H9 (cell line): ENCODE measurements around the gene MROH7. TPM values are rescaled to one million over a fixed set of nuclear protein-coding genes. Genes with fewer than 3 reads are reported as not detected.

ENCODE experiments used
- DNase-seq: peaks from one replicate; pipeline ENCODE4 v3.0.0-alpha.2; 2017
- H2AFZ ChIP-seq: one replicate; pipeline ENCODE4 v1.6.1; 2013; ENCODE audit warnings: mild to moderate bottlenecking, low read length, control low read depth, moderate library complexity
- H2AK5ac ChIP-seq: 2 replicates; pipeline ENCODE4 v1.6.1; 2013; ENCODE audit warnings: low read length, control low read depth, mixed read lengths; ENCODE audit not compliant: insufficient read length
- H2BK120ac ChIP-seq: one replicate; pipeline ENCODE4 v1.6.1; 2013; ENCODE audit warnings: low read depth, mild to moderate bottlenecking, low read length, control low read depth, inconsistent platforms; ENCODE audit not compliant: poor library complexity, severe bottlenecking
- H2BK12ac ChIP-seq: 2 replicates; pipeline ENCODE4 v1.6.1; 2013; ENCODE audit warnings: low read length, control low read depth, mixed read lengths, low read depth; ENCODE audit not compliant: insufficient read length
- H2BK15ac ChIP-seq: 2 replicates; pipeline ENCODE4 v1.6.1; 2013; ENCODE audit warnings: low read depth, low read length, control low read depth
- H2BK20ac ChIP-seq: one replicate; pipeline ENCODE4 v1.6.1; 2013; ENCODE audit warnings: low read depth, mild to moderate bottlenecking, low read length, control low read depth, inconsistent platforms; ENCODE audit not compliant: poor library complexity, severe bottlenecking
- H2BK5ac ChIP-seq: 2 replicates; pipeline ENCODE4 v1.6.1; 2013; ENCODE audit warnings: low read length, control low read depth, mixed read lengths; ENCODE audit not compliant: insufficient read length
- H3K14ac ChIP-seq: 2 replicates; pipeline ENCODE4 v1.6.1; 2013; ENCODE audit warnings: low read length, control low read depth; ENCODE audit not compliant: insufficient read depth
- H3K18ac ChIP-seq: 2 replicates; pipeline ENCODE4 v1.6.1; 2013; ENCODE audit warnings: low read depth, mild to moderate bottlenecking, mixed read lengths, low read length, control low read depth; ENCODE audit not compliant: insufficient read length
- H3K23ac ChIP-seq: 2 replicates; pipeline ENCODE4 v1.6.1; 2013; ENCODE audit warnings: low read length, control low read depth, mixed read lengths, low read depth; ENCODE audit not compliant: insufficient read length
- H3K23me2 ChIP-seq: 2 replicates; pipeline ENCODE4 v1.6.1; 2013; ENCODE audit warnings: low read depth, mild to moderate bottlenecking, mixed read lengths, low read length, control low read depth; ENCODE audit not compliant: insufficient read length, poor library complexity, severe bottlenecking
- H3K27ac ChIP-seq: 2 replicates; pipeline ENCODE4 v1.5.1; 2013; ENCODE audit warnings: low read length, control low read depth, mixed read lengths, low read depth; ENCODE audit not compliant: insufficient read length
- H3K27me3 ChIP-seq: 2 replicates; pipeline ENCODE4 v1.6.1; 2013; ENCODE audit warnings: low read length, control low read depth, inconsistent platforms; ENCODE audit not compliant: insufficient read depth
- H3K4ac ChIP-seq: 2 replicates; pipeline ENCODE4 v1.6.1; 2013; ENCODE audit warnings: low read depth, mild to moderate bottlenecking, control low read depth, inconsistent platforms, low read length, moderate library complexity
- H3K4me1 ChIP-seq: 2 replicates; pipeline ENCODE4 v1.6.1; 2013; ENCODE audit warnings: low read length, control low read depth, inconsistent platforms; ENCODE audit not compliant: insufficient read depth
- H3K4me2 ChIP-seq: 2 replicates; pipeline ENCODE4 v1.6.1; 2013; ENCODE audit warnings: low read length, control low read depth, mixed read lengths; ENCODE audit not compliant: insufficient read length, insufficient read depth
- H3K56ac ChIP-seq: 2 replicates; pipeline ENCODE4 v1.6.1; 2013; ENCODE audit warnings: low read depth, mild to moderate bottlenecking, mixed read lengths, low read length, control low read depth; ENCODE audit not compliant: insufficient read length
- H3K79me1 ChIP-seq: 2 replicates; pipeline ENCODE4 v1.6.1; 2013; ENCODE audit warnings: low read depth, mild to moderate bottlenecking, moderate library complexity, low read length, control low read depth, inconsistent platforms; ENCODE audit not compliant: insufficient read depth, poor library complexity, severe bottlenecking
- H3K79me2 ChIP-seq: 2 replicates; pipeline ENCODE4 v1.6.1; 2013; ENCODE audit warnings: low read length, control low read depth, inconsistent platforms; ENCODE audit not compliant: insufficient read depth
- H3K9ac ChIP-seq: 2 replicates; pipeline ENCODE4 v1.6.1; 2013; ENCODE audit warnings: low read length, control low read depth, mixed read lengths; ENCODE audit not compliant: insufficient read length; ENCODE audit errors: extremely low read depth
- H3K9me3 ChIP-seq: one replicate; pipeline ENCODE4 v1.6.1; 2013; ENCODE audit warnings: low read depth, low read length, inconsistent platforms; ENCODE audit not compliant: control insufficient read depth
- H3T11ph ChIP-seq: one replicate; pipeline ENCODE4 v1.6.1; 2013; ENCODE audit warnings: mild to moderate bottlenecking, low read length, control low read depth, inconsistent platforms
- H4K20me1 ChIP-seq: one replicate; pipeline ENCODE4 v1.6.1; 2013; ENCODE audit not compliant: control insufficient read depth, insufficient read length, insufficient read depth
- H4K5ac ChIP-seq: 2 replicates; pipeline ENCODE4 v1.6.1; 2013; ENCODE audit warnings: low read depth, mild to moderate bottlenecking, mixed read lengths, low read length, control low read depth; ENCODE audit not compliant: insufficient read length
- H4K8ac ChIP-seq: replicated peaks from 2 replicates; pipeline ENCODE4 v1.6.1; 2013; ENCODE audit warnings: low read length, control low read depth, mixed read lengths, low read depth; ENCODE audit not compliant: insufficient read length
- H4K91ac ChIP-seq: 2 replicates; pipeline ENCODE4 v1.6.1; 2013; ENCODE audit warnings: low read depth, mild to moderate bottlenecking, moderate library complexity, mixed read lengths, low read length, control low read depth; ENCODE audit not compliant: insufficient read length
- H3K27ac Mint-ChIP-seq, 3 experiments: 2 replicates in 2 of 3; 3 replicates in 1 of 3; pipeline ENCODE4 v1.8.0; 2020 to 2021; ENCODE audit warnings: mixed read lengths in 3 of 3, mild to moderate bottlenecking in 1 of 3, moderate library complexity in 1 of 3
- H3K27me3 Mint-ChIP-seq: 2 replicates; pipeline ENCODE4 v1.8.0; 2021; ENCODE audit warnings: low read depth, mild to moderate bottlenecking, moderate library complexity, mixed read lengths
- H3K36me3 Mint-ChIP-seq, 3 experiments: 2 replicates in 2 of 3; 3 replicates in 1 of 3; pipeline ENCODE4 v1.8.0; 2020 to 2021; ENCODE audit warnings: low read depth in 3 of 3, mixed read lengths in 3 of 3; ENCODE audit not compliant: insufficient read depth in 1 of 3
- H3K4me1 Mint-ChIP-seq, 2 experiments: 2 replicates each; pipeline ENCODE4 v1.8.0; 2020; ENCODE audit warnings: mixed read lengths in 2 of 2
- H3K4me3 Mint-ChIP-seq, 2 experiments: 2 replicates in 1 of 2; 3 replicates in 1 of 2; pipeline ENCODE4 v1.8.0; 2020 to 2021; ENCODE audit warnings: mild to moderate bottlenecking in 2 of 2, mixed read lengths in 2 of 2, moderate library complexity in 1 of 2
- H3K9me3 Mint-ChIP-seq, 2 experiments: 2 replicates in 1 of 2; 3 replicates in 1 of 2; pipeline ENCODE4 v1.8.0; 2020; ENCODE audit warnings: mild to moderate bottlenecking in 2 of 2, mixed read lengths in 2 of 2, moderate library complexity in 1 of 2
- CTCF ChIP-seq: fragments of 200-600 bp; sonication (generic); conservative IDR thresholded peaks from 3 replicates; pipeline ENCODE4 v1.8.0; 2021; ENCODE audit warnings: antibody characterized with exemption, mild to moderate bottlenecking
- WGBS: extraction: QIAGEN DNeasy Blood & Tissue Kit; methylation state at CpG from one replicate; pipeline ENCODE4 v1.1.7; 2013; ENCODE audit warnings: missing lambda C conversion rate, low lambda C conversion rate, mixed read lengths; ENCODE audit not compliant: insufficient read length; ENCODE audit errors: extremely low coverage; 5-methylcytosine and 5-hydroxymethylcytosine counted together
- total RNA-seq: library from RNA; stranded (reverse); gene quantifications from 2 replicates; pipeline ENCODE4 v1.2.1, GENCODE V29; 2021

MROH7 gene
- total RNA-seq, 1 experiment from 2014 or later: 0.09 TPM

- H3K18ac ChIP-seq: peak within 1 kb of the TSS; percentile 81
- peak within 1 kb of the TSS; percentile 86 for H3K9ac ChIP-seq
- H3K4me1 ChIP-seq: no peaks in the 10 kb centered on the region
- Mint-ChIP-seq H3K27ac (peak within 1 kb of the TSS; percentile 50 to 88 (median 87); a peak in 6 of 7 replicates), H3K27me3 (peaks cover 31% of the 10 kb centered on the region), H3K4me3 (peak within 1 kb of the TSS; percentile 88 to 91), H3K36me3 (peaks cover 6 to 21% (median 18%) of the 10 kb centered on the region in 3 experiments; a peak in 6 of 7 replicates), H3K4me1 (peaks cover 13 to 14% of the 10 kb centered on the region in 2 experiments), H3K9me3 (no peaks in the 10 kb centered on the region)
- H4K91ac ChIP-seq: no peak within 1 kb of the TSS
- TF ChIP-seq CTCF: no peak
- no peak within 1 kb of the TSS for H3T11ph ChIP-seq
- no peak within 1 kb of the TSS for H2BK120ac ChIP-seq
- peak within 1 kb of the TSS; percentile 93 for H2AFZ ChIP-seq
- peak within 1 kb of the TSS; percentile 93 for H3K14ac ChIP-seq
- H2BK5ac ChIP-seq: no peak within 1 kb of the TSS
- H2BK15ac ChIP-seq: no peak within 1 kb of the TSS
- no peaks in the 10 kb centered on the region for H3K9me3 ChIP-seq
- no peak within 1 kb of the TSS for H3K56ac ChIP-seq
- peak within 1 kb of the TSS; percentile 94 for H3K4me2 ChIP-seq
- no peaks in the 10 kb centered on the region for H3K79me2 ChIP-seq
- no peak within 1 kb of the TSS for H3K23ac ChIP-seq
- no CpG with 5 or more reads among the region's 51 CpGs for WGBS
- no peak within 1 kb of the TSS for H4K5ac ChIP-seq
- H3K79me1 ChIP-seq: peaks cover 2% of the 10 kb centered on the region
- no peaks in the 10 kb centered on the region for H3K27me3 ChIP-seq
- no peak within 1 kb of the TSS for H2AK5ac ChIP-seq
- DNase-seq: peak; percentile 85
- no peak within 1 kb of the TSS for H2BK20ac ChIP-seq
- H3K27ac ChIP-seq: no peak within 1 kb of the TSS
- H3K23me2 ChIP-seq: peaks cover 7% of the 10 kb centered on the region
- H4K8ac ChIP-seq: peak within 1 kb of the TSS; percentile 63
- no peaks in the 10 kb centered on the region for H4K20me1 ChIP-seq
- H2BK12ac ChIP-seq: no peak within 1 kb of the TSS
- H3K4ac ChIP-seq: no peak within 1 kb of the TSS
These were observed 74.1 kb downstream of the MROH7 start, which contains the start of gene TTC4 for GRCh38 chr1:54715493-54716298. TTC4 (plus strand) TSS chr1:54715861; CDS start chr1:54715909, 48 bp downstream.
